DOHH2 (cell line): ENCODE measurements around the gene ELOVL6.

Source experiments
- H3F3A ChIP-seq: fragments of 200-600 bp; sonication (generic), shearing (Covaris generic); 2 replicates; pipeline ENCODE4 v1.6.0; 2016; ENCODE audit warnings: antibody characterized with exemption, mild to moderate bottlenecking; ENCODE audit not compliant: control insufficient read depth, insufficient read depth
- H3K27ac ChIP-seq: fragments of 200-600 bp; sonication (generic); 2 replicates; pipeline ENCODE4 v1.5.1; 2014; ENCODE audit warnings: low read depth, mild to moderate bottlenecking, low read length, moderate library complexity
- H3K27me3 ChIP-seq: fragments of 200-600 bp; sonication (generic); 2 replicates; pipeline ENCODE4 v1.6.1; 2014; ENCODE audit warnings: mild to moderate bottlenecking, low read length, mixed read lengths; ENCODE audit not compliant: control insufficient read depth
- H3K36me3 ChIP-seq: fragments of 200-600 bp; sonication (generic); 2 replicates; pipeline ENCODE4 v1.6.1; 2014; ENCODE audit warnings: mild to moderate bottlenecking, low read length, moderate library complexity, mixed read lengths; ENCODE audit not compliant: control insufficient read depth
- H3K4me1 ChIP-seq: fragments of 200-600 bp; sonication (generic); 2 replicates; pipeline ENCODE4 v1.6.1; 2014; ENCODE audit warnings: mild to moderate bottlenecking, low read length, mixed read lengths; ENCODE audit not compliant: control insufficient read depth
- H3K4me2 ChIP-seq: fragments of 200-600 bp; sonication (generic); 2 replicates; pipeline ENCODE4 v1.6.0; 2014; ENCODE audit warnings: mild to moderate bottlenecking, low read length, moderate library complexity
- H3K4me3 ChIP-seq: fragments of 200-600 bp; sonication (generic); 2 replicates; pipeline ENCODE4 v1.5.1; 2014; ENCODE audit warnings: mild to moderate bottlenecking, low read length, mixed read lengths
- H3K79me2 ChIP-seq: fragments of 200-600 bp; sonication (generic); 2 replicates; pipeline ENCODE4 v1.6.1; 2014; ENCODE audit warnings: mild to moderate bottlenecking, low read length, mixed read lengths; ENCODE audit not compliant: control insufficient read depth
- H3K9me2 ChIP-seq: fragments of 200-600 bp; sonication (generic); replicated peaks from 2 replicates; pipeline ENCODE4 v1.6.1; 2014; ENCODE audit warnings: mild to moderate bottlenecking, low read length, mixed read lengths; ENCODE audit not compliant: control insufficient read depth
- H3K9me3 ChIP-seq: fragments of 200-600 bp; sonication (generic); 2 replicates; pipeline ENCODE4 v1.6.1; 2014; ENCODE audit warnings: antibody characterized with exemption, low read length, mixed read lengths; ENCODE audit not compliant: control insufficient read depth, insufficient read depth
- H4K20me1 ChIP-seq: fragments of 200-600 bp; sonication (generic); 2 replicates; pipeline ENCODE4 v1.6.0; 2014; ENCODE audit warnings: low read depth, mild to moderate bottlenecking, antibody characterized with exemption, low read length, moderate library complexity; ENCODE audit not compliant: control insufficient read depth, insufficient read depth
- CTCF ChIP-seq: fragments of 200-600 bp; sonication (generic); IDR thresholded peaks from one replicate; pipeline ENCODE4 v1.5.1; 2014; ENCODE audit warnings: antibody characterized with exemption, mild to moderate bottlenecking, low read depth, low read length; ENCODE audit not compliant: poor library complexity, severe bottlenecking
- EZH2phosphoT487 ChIP-seq: fragments of 200-600 bp; sonication (generic); IDR thresholded peaks from 2 replicates; pipeline ENCODE4 v1.6.1; 2017; ENCODE audit warnings: borderline replicate concordance, mild to moderate bottlenecking, antibody characterized with exemption, low read length, moderate library complexity, mixed read lengths

ELOVL6 gene

DNA sequence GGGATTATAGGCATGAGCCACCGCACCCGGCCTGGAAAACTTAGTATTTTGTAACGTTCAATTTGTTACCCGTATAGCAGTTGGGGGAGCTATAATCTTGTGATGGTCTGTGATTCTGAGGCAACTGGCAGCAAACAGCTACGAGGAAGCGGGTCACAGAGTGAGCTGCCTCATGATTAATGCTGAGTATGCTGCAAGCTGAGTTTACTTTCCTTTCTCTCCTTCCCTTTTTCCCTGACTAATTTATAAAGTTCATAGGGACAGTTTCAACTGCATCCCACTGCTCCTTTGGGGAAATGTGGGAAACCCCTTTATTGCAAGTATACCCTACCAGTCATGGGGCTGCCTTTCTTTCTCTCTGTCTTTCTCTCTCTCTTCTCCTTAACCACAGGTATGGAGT, 17.7 kb upstream of the ELOVL6 start:
- no peaks in the 10 kb centered on the region for H3K9me3 ChIP-seq
- H4K20me1 ChIP-seq = no peaks in the 10 kb centered on the region
- no peak overlapping the region for H3K27ac ChIP-seq
- no peak overlapping the region for H3K4me3 ChIP-seq
- no peaks in the 10 kb centered on the region for H3F3A ChIP-seq
- no peak overlapping the region for H3K4me2 ChIP-seq
- no peaks in the 10 kb centered on the region for H3K27me3 ChIP-seq
- H3K4me1 ChIP-seq = no peaks in the 10 kb centered on the region
- no peaks in the 10 kb centered on the region for H3K36me3 ChIP-seq
- H3K79me2 ChIP-seq = no peaks in the 10 kb centered on the region
- no peaks in the 10 kb centered on the region for H3K9me2 ChIP-seq
- TF ChIP-seq CTCF = no peak
- TF ChIP-seq EZH2phosphoT487 = no peak

DNA sequence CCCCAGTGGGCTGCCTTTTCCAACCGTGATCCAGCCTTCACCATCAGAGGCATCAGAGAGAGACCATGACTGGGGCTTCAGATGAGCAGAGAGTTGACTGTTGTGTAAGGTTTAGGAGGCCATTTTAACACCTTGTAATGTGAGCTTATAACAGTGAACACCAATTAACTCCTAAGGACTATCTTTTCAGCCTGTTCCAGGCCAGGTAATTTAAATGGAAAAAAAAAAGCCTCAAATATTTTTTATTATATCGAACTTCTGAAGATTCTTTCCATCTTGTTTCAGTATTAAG, 13.3 kb upstream of the ELOVL6 start:
- Histone ChIP-seq H4K20me1 (no peaks in the 10 kb centered on the region), H3F3A (no peaks in the 10 kb centered on the region), H3K36me3 (no peaks in the 10 kb centered on the region), H3K27ac (no peak overlapping the region), H3K79me2 (no peaks in the 10 kb centered on the region), H3K9me2 (no peaks in the 10 kb centered on the region), H3K4me2 (no peak overlapping the region), H3K9me3 (no peaks in the 10 kb centered on the region), H3K27me3 (no peaks in the 10 kb centered on the region), H3K4me3 (no peak overlapping the region), H3K4me1 (no peaks in the 10 kb centered on the region)
- no peak for TF ChIP-seq CTCF
- TF ChIP-seq EZH2phosphoT487 = no peak

DNA sequence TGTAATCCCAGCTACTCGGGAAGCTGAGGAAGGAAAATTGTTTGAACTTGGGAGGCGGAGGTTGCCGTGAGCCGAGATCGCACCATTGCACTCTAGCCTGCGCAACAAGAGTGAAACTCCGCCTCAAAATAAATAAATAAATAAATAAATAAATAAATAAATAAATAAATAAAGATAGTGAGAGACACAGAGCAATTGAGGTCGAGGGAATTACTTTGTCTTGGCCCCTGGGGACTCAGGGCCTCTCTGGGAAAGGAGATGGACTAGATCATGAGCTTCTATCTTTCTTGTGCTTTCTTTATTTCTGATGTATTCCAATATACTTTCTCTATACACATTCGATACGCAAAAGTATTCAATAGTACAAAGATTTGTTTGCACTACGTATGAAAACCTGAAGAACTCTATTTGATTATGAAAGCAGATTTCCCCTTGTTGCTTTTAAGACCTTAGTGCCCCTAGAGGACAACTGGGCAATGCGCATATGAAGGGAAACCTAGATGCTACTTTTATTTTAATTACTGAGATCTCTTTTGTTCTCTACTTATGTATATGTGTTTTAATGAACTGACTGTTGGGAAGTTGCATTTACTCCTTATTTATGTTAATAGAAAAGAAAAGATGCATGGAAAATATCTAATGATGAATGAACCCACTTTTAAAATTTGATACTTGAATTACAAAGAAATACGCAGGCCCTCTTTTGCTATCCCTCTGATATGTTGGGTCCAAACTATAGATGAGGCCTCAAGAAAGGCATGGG, 12.8 kb upstream of the ELOVL6 start:
- Histone ChIP-seq H3F3A (no peaks in the 10 kb centered on the region), H3K4me3 (no peak overlapping the region), H3K4me1 (no peaks in the 10 kb centered on the region), H3K9me2 (no peaks in the 10 kb centered on the region), H3K79me2 (no peaks in the 10 kb centered on the region), H3K27ac (no peak overlapping the region), H3K4me2 (0 out of 2 replicates have a peak overlapping the region, but pooled peaks have one; percentile 7), H3K27me3 (no peaks in the 10 kb centered on the region), H3K9me3 (no peaks in the 10 kb centered on the region), H3K36me3 (no peaks in the 10 kb centered on the region), H4K20me1 (no peaks in the 10 kb centered on the region)
- TF ChIP-seq CTCF = peak; percentile 77
- no peak for TF ChIP-seq EZH2phosphoT487
